SK-N-MC (cell line): ENCODE measurements around the gene PFN2.
"Not testable (repeated sequence)": the region's sequence is repeated elsewhere in the genome, so short reads cannot be mapped to it uniquely, and the experiment has no call there.

Experiments
- EZH2 ChIP-seq: fragments of 200-600 bp; sonication (generic); IDR thresholded peaks from one replicate; pipeline ENCODE4 v1.6.1; 2017; ENCODE audit warnings: antibody characterized with exemption
- POLR2AphosphoS5 ChIP-seq: IDR thresholded peaks from 2 replicates; pipeline ENCODE4 v1.6.1; 2012; ENCODE audit warnings: mild to moderate bottlenecking, low read depth, low read length, borderline replicate concordance

DNA sequence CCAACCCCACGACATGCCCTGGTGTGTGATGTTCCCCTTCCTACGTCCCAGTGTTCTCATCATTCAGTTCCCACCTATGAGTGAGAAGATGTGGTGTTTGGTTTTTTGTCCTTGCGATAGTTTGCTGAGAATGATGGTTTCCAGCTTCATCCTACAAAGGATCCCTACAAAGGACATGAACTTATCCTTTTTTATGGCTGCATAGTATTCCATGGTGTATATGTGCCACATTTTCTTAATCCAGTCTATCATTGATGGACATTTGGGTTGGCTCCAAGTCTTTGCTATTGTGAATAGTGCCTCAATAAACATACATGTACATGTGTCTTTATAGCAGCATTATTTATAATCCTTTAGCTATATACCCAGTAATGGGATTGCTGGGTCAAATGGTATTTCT lies 26.7 kb downstream of the PFN2 start:
- TF ChIP-seq POLR2AphosphoS5, EZH2: not testable (repeated sequence)
